HG03520 (cell line): ENCODE results near the gene NFYC.

Experiments
- ATAC-seq: cut with Tn5 transposase; IDR thresholded peaks from one replicate; pipeline ENCODE4 v1.9.1; 2021; ENCODE audit warnings: mild to moderate bottlenecking, moderate library complexity; ENCODE audit not compliant: unreplicated experiment

Gene NFYC

GRCh38 chr1:40734882-40735628 lies 43.6 kb downstream of the NFYC start:
- ATAC-seq: no peak

- no peak for ATAC-seq
Measured at GRCh38 chr1:40736085-40736531, 44.6 kb downstream of the NFYC start.

- no peak for ATAC-seq
Measured at GRCh38 chr1:40738831-40739230, 47.3 kb downstream of the NFYC start.

- ATAC-seq: no peak
Measured at GRCh38 chr1:40739455-40740008, 48.0 kb downstream of the NFYC start.

DNA sequence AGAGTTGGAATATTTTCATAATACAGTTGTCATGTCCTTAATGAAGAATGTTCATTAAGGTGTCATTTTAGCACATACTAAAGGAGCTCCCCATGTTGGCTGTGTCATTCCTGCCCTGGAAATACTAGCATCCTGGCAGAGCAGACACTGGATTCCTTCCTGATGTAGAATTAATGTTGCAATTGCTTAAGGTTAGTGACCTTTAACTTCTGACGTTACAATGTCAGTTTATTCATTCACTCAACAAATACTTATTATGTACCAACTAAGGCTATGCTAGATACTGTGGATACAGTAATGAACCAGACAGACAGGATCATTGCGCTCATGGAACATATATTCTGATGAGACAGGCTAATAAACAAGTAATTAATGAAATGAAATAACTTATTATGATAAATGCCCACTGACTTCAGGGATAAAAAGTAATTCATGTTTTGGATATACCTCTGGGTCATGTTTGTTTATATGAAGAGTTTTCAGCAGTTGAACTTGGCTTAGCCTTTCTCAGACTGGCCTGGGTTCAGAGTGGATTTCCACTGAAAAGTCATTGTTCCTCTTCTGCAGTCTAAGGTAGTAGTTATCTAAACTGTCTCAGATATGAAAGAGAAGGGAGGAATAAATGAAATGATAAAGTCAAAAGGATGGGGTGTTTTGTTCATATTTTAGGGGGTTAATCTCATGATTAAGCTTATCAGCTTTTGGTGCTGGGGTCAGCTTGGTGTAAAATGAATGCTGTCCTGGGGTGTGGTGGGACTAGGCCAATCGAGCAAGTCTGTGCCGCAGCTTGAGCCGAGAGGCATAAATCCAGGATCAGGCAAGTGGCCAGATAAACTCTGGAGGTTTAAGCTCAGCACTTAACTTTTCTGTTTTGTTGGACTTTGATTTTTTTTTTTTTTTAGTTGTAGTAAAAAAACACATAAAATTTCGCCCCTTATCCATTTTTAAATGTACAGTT lies 48.8 kb downstream of the NFYC start:
- ATAC-seq: no peak

GRCh38 chr1:40740997-40741736 lies 49.7 kb downstream of the NFYC start:
- ATAC-seq: no peak

DNA sequence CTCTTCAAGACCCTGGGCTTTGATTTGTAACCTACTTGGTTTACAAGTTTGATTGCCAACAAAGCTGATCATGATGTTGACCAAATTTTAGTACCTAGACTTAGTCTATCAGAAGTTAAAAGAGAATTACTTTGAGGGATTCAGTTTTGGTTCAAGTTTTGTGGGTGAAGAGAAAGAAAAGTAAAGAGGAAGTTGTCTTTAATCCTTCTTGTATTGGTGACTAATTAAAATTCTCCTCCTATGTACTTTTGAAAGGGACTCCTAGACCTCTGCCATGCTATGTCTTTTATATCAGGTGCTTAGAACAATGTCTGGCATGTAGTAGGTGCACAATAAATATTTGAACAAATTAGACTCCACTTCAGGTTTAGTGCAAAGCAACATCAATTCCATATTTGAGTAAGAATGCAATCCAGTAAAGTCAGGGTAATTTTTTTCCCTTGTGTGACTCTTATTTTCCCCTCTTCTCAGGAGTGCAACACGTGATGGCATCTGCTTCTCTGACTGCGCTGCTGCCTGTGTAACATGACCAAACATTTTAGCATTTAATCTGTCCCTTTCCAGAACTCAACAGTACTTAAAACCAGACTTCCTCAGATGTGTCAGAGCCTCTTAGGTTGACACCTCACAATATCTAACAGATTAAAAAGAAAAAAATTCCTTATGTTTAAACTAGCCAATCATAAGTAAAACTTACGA lies 51.0 kb downstream of the NFYC start:
- ATAC-seq: no peak

DNA sequence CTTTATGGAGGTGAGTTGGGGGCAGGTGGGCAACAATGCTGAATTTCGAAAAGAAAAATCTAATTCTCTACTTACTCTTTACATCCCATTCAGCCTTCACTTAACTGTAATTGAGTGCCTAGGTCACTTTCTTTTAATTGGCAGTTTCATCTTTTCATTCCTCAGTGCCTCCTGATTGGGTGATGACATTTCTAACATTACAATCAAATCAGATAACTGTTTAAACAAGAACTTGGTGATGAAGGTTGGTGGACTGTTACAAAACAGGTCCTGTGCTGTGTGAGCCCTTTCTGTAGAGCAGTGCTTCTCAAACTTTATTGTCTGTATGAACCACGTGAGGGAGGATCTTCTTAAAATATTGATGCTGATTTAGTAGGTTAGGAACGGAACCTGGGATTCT lies 51.9 kb downstream of the NFYC start:
- no peak for ATAC-seq

DNA sequence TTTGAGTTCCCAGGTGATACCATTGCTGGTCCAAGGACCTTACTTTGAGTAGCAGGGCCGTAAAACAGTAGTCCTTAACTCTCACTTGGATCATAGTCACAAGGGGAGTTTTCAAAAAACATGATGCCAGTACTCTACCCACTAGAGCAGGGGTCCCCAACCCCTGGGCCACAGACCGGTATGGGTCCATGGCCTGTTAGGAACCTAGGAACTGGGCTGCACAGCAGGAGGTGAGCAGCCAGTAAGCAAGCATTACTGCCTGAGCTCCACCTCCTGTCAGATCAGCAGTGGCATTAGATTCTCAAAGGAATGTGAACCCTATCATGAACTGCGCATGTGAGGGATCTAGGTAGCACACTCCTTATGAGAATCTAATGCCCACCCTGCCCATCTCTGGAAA lies 52.4 kb downstream of the NFYC start:
- no peak for ATAC-seq

- no peak for ATAC-seq
Measured at GRCh38 chr1:40745176-40745575, 53.7 kb downstream of the NFYC start.

DNA sequence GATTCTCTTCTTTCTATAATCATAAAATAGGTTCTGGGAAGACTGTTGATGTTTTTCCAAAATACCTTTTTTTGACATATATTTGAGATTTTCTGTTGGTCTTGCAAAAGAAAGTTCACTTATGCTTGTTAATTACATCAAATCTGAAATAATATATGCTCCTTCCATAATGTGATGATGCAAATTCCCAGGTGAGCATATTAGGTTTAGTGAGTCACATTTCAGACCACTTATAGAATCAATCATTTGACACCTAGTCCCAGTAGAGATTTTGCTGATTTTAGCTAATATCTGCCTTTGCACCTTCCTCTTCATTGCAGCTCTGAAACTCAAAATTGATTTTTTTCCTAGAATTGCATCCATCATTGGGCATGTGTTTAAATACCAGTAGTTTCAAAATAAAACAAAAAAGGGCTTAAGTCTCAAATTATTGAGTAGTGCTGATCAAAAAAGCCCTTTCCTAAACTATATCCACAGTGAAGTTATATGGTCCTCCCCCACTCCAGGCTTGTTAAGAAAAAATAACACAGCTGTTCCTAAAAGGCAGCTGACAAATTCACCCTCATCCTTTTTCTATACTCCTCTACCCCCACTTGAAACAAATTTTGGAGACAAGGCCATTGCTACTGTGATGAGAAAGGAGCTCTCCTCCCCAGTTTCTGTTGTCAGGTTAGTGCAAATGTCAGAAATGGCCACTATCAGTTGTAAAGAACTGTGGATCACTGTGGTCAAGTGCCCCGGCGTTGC lies 55.0 kb downstream of the NFYC start:
- no peak for ATAC-seq

- no peak for ATAC-seq
Measured at GRCh38 chr1:40748841-40749718, 57.6 kb downstream of the NFYC start.

GRCh38 chr1:40749817-40750216 lies 58.3 kb downstream of the NFYC start:
- no peak for ATAC-seq

GRCh38 chr1:40750451-40750908 lies 59.0 kb downstream of the NFYC start:
- no peak for ATAC-seq

DNA sequence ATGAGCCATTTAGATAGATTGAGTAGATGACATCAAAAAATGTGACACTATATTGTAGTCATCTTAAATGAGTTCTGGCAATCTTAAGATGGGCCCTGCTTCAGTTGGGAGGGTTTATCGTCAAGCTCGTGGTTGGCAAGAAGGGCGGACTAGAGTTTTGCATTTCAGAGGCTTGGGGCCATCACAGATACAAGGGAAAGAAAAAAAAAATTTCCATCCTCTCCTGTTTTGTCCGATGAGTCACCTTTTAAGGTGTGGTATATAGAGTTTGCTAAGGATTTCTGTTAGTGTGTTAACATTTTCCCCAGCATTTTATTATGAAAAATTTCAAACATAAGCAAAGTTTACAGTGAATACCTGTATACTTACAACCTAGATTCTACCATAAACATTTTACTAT lies 60.3 kb downstream of the NFYC start:
- no peak for ATAC-seq

DNA sequence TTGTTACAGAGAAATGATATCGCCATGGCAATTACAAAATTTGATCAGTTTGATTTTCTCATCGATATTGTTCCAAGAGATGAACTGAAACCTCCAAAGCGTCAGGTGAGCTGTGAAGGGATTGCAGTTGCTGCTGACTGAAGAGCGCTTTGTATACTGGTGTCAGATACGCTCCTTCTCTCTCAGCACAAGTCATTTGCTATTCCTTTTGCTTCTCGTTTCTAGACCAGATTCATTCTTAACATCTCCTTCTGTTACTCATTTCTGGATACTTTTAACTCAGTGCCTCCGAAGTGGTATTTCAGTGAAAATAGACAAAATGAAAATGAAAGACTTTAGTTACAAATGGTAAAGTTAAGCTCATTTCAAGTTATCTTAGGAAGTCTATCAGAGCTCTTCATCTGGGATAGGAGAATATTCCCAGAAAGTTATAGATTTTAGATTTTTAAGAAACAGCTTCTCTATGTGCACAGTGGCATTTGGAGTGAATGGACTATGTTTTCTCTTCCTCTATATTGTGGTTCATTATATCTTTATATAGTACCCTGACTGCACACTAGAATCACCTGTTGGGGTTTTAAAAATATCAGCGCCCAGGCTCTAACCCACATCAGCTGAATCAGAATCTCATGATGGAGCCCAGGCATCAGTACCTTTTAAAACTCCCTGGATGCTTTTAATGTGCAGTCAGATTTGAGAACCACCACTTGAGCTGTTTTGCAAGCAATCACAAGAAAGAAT lies 61.8 kb downstream of the NFYC start:
- no peak for ATAC-seq

DNA sequence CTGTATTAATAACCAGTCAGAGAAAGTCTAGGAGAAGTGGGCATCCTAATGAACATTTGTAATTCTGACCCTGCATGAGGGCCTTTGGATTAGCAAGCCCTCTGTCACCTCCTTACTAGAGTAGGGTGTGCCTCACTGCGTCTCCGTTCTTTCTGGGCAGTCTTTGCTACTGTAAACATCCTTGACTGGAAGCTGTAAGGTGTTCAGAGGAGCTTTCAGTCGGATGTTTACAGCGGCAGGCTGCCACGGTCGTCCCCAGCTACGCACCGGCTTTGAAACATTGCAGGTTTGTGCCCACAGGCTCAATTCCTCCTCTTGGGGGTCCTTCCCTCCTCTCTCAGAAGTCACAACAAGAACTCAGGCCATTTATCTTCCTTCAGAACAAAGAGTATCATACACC lies 62.7 kb downstream of the NFYC start:
- ATAC-seq: no peak

DNA sequence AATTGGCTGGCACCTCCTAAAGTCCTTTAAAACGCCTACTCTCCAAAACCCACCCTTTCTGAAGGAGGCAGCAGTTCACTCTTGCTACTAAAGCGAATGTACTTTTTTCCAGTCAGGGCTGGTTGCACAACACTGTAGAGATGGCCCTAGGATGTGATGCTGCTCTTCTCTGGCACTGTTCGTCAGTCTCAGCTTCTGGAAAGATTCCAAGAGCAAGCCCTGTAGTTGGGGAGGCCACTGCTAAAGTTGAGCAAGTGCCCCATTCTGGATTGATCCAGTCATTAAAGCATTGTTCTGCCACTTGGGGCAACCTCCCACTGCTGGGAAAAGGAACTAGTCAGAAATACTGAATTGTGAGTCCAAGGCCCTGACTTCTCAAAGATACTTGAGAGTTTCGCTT lies 63.6 kb downstream of the NFYC start:
- no peak for ATAC-seq
